ENCODE measurements around the gene LCN9. TPM values are rescaled to one million over a fixed set of nuclear protein-coding genes. Genes with fewer than 3 reads are reported as not detected.
"Not testable (repeated sequence)": the region's sequence is repeated elsewhere in the genome, so short reads cannot be mapped to it uniquely, and the experiment has no call there.

Gene LCN9
- total RNA-seq, 4 donors from 2014 or later = 1.4 TPM; not detected in 3

DNA sequence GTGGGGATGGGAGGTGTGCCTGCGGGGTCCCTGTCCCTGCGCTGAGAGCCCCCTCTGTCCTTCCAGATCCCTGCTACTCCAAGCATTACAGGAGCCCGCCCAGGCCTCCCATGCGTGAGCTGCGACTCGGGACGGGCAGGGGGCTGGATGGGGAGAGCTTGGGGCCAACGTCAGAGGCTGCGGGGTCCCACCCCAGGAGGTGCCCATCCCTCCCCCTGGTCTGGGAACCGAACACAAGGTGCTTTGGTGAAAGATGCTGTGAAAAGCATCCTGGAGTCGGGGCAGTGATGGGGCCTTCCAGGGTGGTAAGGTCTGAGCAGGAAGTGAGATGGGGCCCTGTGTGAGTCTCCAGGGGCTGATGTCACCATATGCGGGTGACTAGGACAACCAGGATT is 2.7 kb downstream of the LCN9 start:
- no peak for ATAC-seq (ENCODE audit: low FRiP score)
- no peak for TF ChIP-seq CTCF (IDR thresholded peaks at IDR 0.05)
- no peak for DNase-seq (ENCODE audit: low spot score)

DNA sequence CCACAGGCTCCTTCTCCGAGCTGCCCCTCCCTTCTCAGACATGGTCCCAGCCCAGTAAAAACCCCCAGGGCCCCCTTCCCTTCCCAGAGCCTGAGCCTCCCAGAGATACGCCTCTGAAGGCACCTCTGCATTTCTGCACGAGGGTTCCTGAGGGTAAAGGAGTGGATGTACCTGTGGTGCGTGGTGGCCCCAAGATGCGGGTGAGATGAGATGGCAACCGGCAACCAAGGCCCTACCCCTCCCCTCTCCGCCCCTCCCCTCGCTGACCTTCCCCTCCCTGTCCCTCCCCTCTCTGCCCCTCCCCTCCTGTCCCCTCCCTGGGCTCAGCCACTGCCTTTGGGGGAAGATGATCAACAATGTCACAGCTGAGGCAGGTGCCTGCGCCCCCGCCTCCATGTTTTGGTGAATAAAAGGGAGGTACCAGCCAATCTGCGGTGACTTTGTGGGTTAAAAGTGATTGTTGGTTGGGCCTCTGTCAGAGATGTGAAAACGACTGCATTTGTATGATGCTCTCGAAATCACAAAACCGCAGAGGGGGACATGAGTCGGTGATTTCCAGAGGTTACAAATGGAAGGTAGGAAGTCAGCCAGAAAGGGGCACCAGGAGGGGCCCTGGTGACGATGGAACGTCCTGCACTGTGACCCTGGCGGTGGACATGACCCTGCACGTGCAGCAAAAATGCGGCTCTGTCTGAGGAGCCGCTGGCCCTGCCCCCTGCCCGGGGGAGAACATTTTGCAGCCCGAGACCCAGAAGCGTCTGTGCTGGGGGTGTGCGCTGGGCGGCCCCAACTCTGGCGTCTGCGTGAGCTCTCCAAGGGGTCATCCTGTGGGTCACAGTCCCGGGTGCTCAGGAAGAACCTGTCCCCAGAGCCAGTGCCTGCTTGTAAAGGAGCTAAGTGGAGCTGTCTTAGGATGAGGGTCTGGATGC is 3.7 kb downstream of the LCN9 start:
- TF ChIP-seq CTCF (IDR thresholded peaks at IDR 0.05) = no peak
- no peak for ATAC-seq (ENCODE audit: low FRiP score)

DNA sequence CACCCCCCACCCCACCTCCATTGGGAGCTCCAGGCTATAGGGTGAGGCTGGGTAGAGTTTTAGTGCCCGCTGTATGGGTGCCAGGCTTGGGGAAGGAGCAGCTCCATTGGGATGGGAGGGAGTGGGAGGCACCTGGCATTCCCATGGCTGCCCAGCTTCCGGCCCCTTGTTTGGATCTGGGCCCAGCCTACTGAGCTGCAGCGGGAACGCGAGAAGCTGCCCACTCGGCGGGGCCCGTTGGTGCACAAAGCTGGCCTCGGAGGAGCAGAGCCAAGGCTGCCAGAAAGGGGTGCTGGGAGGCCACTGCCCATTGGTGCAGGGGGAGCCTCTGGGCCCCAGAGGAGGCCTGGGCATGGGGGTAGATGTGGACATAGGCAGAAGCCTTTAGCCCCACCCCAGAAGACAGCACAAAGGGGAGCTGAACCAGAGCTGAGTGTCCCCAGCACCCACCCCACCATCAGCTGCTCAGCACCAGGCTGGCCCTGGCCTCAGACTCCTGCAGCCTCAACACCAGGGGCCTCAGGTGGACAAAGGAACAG is 4.4 kb downstream of the LCN9 start:
- no peak for TF ChIP-seq CTCF (IDR thresholded peaks at IDR 0.05)
- ATAC-seq (ENCODE audit: low FRiP score) (no peak), DNase-seq (ENCODE audit: low spot score) (no peak)

More for the DNA sequence above, 3.7 kb downstream of the LCN9 start:
- no peak for DNase-seq (ENCODE audit: low spot score)

DNA sequence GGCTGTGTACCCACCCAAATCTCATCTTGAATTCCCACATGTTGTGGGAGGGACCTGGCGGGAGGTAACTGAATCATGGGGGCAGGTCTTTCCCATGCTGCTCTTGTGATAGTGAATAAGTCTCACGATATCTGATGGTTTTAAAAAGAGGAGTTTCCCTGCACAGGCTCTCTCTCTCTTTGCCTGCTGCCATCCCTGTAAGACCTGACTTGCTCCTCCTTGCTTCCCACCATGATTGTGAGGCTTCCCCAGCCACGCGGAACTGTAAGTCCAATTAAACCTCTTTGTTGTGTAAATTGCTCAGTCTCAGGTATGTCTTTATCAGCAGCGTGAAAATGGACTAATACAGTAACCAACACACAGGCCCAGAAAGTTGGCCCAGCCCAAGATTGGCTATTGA is 5.9 kb downstream of the LCN9 start:
- not testable (repeated sequence) for DNase-seq (ENCODE audit: low spot score); ATAC-seq (ENCODE audit: low FRiP score)

- TF ChIP-seq CTCF (IDR thresholded peaks at IDR 0.05) = no peak
- DNase-seq (ENCODE audit: low spot score) (no peak), ATAC-seq (ENCODE audit: low FRiP score) (no peak)
Observed at GRCh38 chr9:135669616-135670285, 6.6 kb downstream of the LCN9 start.

GRCh38 chr9:135670721-135671590 is 7.8 kb downstream of the LCN9 start:
- ATAC-seq (ENCODE audit: low FRiP score) = no peak
- no peak for DNase-seq (ENCODE audit: low spot score)
- no peak for TF ChIP-seq CTCF (IDR thresholded peaks at IDR 0.05)
